Measurements from ENCODE around the gene CD164.

CD164 gene

GRCh38 chr6:109381747-109382575 lies at the start of gene CD164:
Gene CD164 (minus strand): TSS chr6:109382467. CDS start chr6:109382378, 89 bp downstream.
- DNase-seq: peak; percentile 95

- no peak for DNase-seq
Observed at GRCh38 chr6:109429496-109429895, 47.2 kb upstream of the CD164 start.

GRCh38 chr6:109428889-109429477 lies 46.7 kb upstream of the CD164 start:
- no peak for DNase-seq

- DNase-seq: no peak
Observed at GRCh38 chr6:109424946-109425345, 42.7 kb upstream of the CD164 start.

- DNase-seq: no peak
Observed at GRCh38 chr6:109421184-109421583, 38.9 kb upstream of the CD164 start.

GRCh38 chr6:109420751-109421150 lies 38.5 kb upstream of the CD164 start:
- no peak for DNase-seq

- no peak for DNase-seq
Observed at GRCh38 chr6:109417646-109418045, 35.4 kb upstream of the CD164 start.

- no peak for DNase-seq
Observed at GRCh38 chr6:109411034-109411433, 28.8 kb upstream of the CD164 start.

GRCh38 chr6:109406196-109406595 lies 23.9 kb upstream of the CD164 start:
- DNase-seq: no peak

GRCh38 chr6:109397020-109397419 lies 14.8 kb upstream of the CD164 start:
- peak; percentile 41 for DNase-seq

GRCh38 chr6:109396046-109396718 lies 13.9 kb upstream of the CD164 start:
- DNase-seq: no peak

GRCh38 chr6:109393886-109394281 lies 11.6 kb upstream of the CD164 start:
- no peak for DNase-seq

- DNase-seq: no peak
Observed at GRCh38 chr6:109393157-109393885, 11.1 kb upstream of the CD164 start.

GRCh38 chr6:109389650-109390274 lies 7.5 kb upstream of the CD164 start:
- no peak for DNase-seq

- no peak for DNase-seq
Observed at GRCh38 chr6:109388265-109388664, 6.0 kb upstream of the CD164 start.

GRCh38 chr6:109383438-109383940 lies 1.2 kb upstream of the CD164 start:
- DNase-seq: no peak

GRCh38 chr6:109382576-109383437 lies 540 bp upstream of the CD164 start:
- peak; percentile 96 for DNase-seq

- DNase-seq: peak; percentile 55
Observed at GRCh38 chr6:109381061-109381746, 1.1 kb downstream of the CD164 start.

- no peak for DNase-seq
Observed at GRCh38 chr6:109379711-109380110, 2.6 kb downstream of the CD164 start.

- DNase-seq: no peak
Observed at GRCh38 chr6:109377717-109378116, 4.5 kb downstream of the CD164 start.
